K562 (cell line): ENCODE data around the gene AVPR1B.
"Not testable (repeated sequence)": the region's sequence is repeated elsewhere in the genome, so short reads cannot be mapped to it uniquely, and the experiment has no call there.

Experiments
- CREB1 ChIP-seq, 2 experiments: sonication (generic) in 1 of 2; formaldehyde crosslinking in 1 of 2; IDR thresholded peaks; 2 replicates each; pipeline versions ENCODE4 v1.6.1 to v1.8.0; 2012 to 2022; ENCODE audit warnings: inconsistent platforms in 1 of 2, mild to moderate bottlenecking in 1 of 2, missing genetic modification reagents in 1 of 2, moderate library complexity in 1 of 2
- CTCF ChIP-seq, 3 experiments: IDR thresholded peaks in 2 of 3; conservative IDR thresholded peaks in 1 of 3; 2 replicates each; pipeline ENCODE4 v1.5.1; 2011 to 2012; ENCODE audit warnings: low read length in 3 of 3, mild to moderate bottlenecking in 3 of 3, control low read depth in 2 of 3, improper control_type of control experiment in 1 of 3, inconsistent platforms in 1 of 3, low read depth in 1 of 3, mixed read lengths in 1 of 3, moderate library complexity in 1 of 3; ENCODE audit not compliant: insufficient read depth in 2 of 3
- EZH2 ChIP-seq: IDR thresholded peaks from 2 replicates; pipeline ENCODE4 v1.6.1; 2012; ENCODE audit warnings: low read depth, mild to moderate bottlenecking, inconsistent platforms, low read length, borderline replicate concordance
- FOSL1 ChIP-seq: fragments of 200-800 bp; sonication (Bioruptor generic); conservative IDR thresholded peaks from 2 replicates; pipeline ENCODE4 v1.6.1; 2016; ENCODE audit warnings: missing genetic modification characterization, missing compliant biosample characterization
- JUND ChIP-seq, 2 experiments: IDR thresholded peaks; 2 replicates in 1 of 2; 3 replicates in 1 of 2; pipeline ENCODE4 v1.6.1; 2011; ENCODE audit warnings: borderline replicate concordance in 2 of 2, low read depth in 2 of 2, low read length in 2 of 2, improper control_type of control experiment in 1 of 2, missing biosample characterization in 1 of 2, missing genetic modification characterization in 1 of 2, missing genetic modification reagents in 1 of 2
- MGA ChIP-seq: fragments of 450-650 bp; IDR thresholded peaks from 2 replicates; pipeline ENCODE4 v1.6.1; 2016; ENCODE audit warnings: mild to moderate bottlenecking, moderate library complexity
- MYC ChIP-seq, 2 experiments: fragments of 250-450 bp in 1 of 2; sonication (Bioruptor Pico) in 1 of 2; IDR thresholded peaks; 2 replicates each; pipeline versions ENCODE4 v1.5.1 to v1.6.1; 2012 to 2021; ENCODE audit warnings: low read depth in 2 of 2, borderline replicate concordance in 1 of 2, improper control_type of control experiment in 1 of 2, low read length in 1 of 2, mild to moderate bottlenecking in 1 of 2, moderate library complexity in 1 of 2
- NR4A1 ChIP-seq, 2 experiments: fragments of 250-450 bp in 1 of 2; fragments of 450-650 bp in 1 of 2; sonication (Bioruptor Pico) in 1 of 2; IDR thresholded peaks; 2 replicates each; pipeline versions ENCODE4 v1.4.0 to v1.6.1; 2016 to 2020; ENCODE audit warnings: mild to moderate bottlenecking in 2 of 2, missing compliant biosample characterization in 1 of 2, missing genetic modification characterization in 1 of 2, moderate library complexity in 1 of 2
- SRSF9 ChIP-seq: fragments of 200-400 bp; formaldehyde crosslinking; IDR thresholded peaks from 2 replicates; pipeline ENCODE4 v1.6.1; 2017; ENCODE audit warnings: low read depth, low read length, borderline replicate concordance
- ZNF184 ChIP-seq: sonication (generic); formaldehyde crosslinking; IDR thresholded peaks from 2 replicates; pipeline ENCODE4 v1.5.0; 2020; ENCODE audit warnings: missing genetic modification reagents
- ZNF76 ChIP-seq: fragments of 250-450 bp; sonication (Bioruptor Pico); IDR thresholded peaks from 2 replicates; pipeline ENCODE4 v1.4.0; 2020; ENCODE audit warnings: mild to moderate bottlenecking, moderate library complexity, borderline replicate concordance
- TF ChIP-seq, protein P1 (sequence below): fragments of 250-450 bp; sonication (Bioruptor Pico); IDR thresholded peaks from 2 replicates; pipeline ENCODE4 v1.5.0; 2020; ENCODE audit warnings: mild to moderate bottlenecking, borderline replicate concordance

DNA sequence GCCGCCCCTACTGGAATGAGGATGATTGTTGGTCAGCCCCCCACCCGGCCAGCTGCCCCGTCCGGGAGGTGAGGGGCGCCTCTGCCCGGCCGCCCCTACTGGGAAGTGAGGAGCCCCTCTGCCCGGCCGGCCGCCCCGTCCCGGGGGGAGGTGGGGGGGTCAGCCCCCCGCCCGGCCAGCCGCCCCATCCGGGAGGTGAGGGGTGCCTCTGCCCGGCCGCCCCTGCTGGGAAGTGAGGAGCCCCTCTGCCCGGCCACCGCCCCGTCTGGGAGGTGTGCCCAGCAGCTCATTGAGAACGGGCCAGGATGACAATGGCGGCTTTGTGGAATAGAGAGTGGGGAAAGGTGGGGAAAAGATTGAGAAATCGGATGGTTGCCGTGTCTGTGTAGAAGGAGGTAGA is 52.7 kb downstream of the AVPR1B start:
- TF ChIP-seq CTCF (IDR thresholded peaks at IDR 0.05 in 2 of 3, conservative IDR thresholded peaks at IDR 0.05 in 1 of 3; ENCODE audit: insufficient read depth in 2 of 3, low read depth in 1 of 3, low read length in 3 of 3); SRSF9; JUND (IDR thresholded peaks at IDR 0.05; ENCODE audit: borderline replicate concordance, low read depth, low read length); JUND (tag; IDR thresholded peaks at IDR 0.05; ENCODE audit: borderline replicate concordance, low read depth, low read length); CREB1 (IDR thresholded peaks at IDR 0.05); CREB1 (CRISPR knock-in tag; IDR thresholded peaks at IDR 0.05); MYC (IDR thresholded peaks at IDR 0.05; ENCODE audit: low read depth, low read length); MYC (CRISPR knock-in tag; IDR thresholded peaks at IDR 0.05; ENCODE audit: borderline replicate concordance, low read depth); ZNF184 (CRISPR knock-in tag); FOSL1 (tag); ZNF76 (CRISPR knock-in tag); NR4A1 (CRISPR knock-in tag; IDR thresholded peaks at IDR 0.05); NR4A1 (tag; IDR thresholded peaks at IDR 0.05); EZH2; MGA: not testable (repeated sequence)
- TF ChIP-seq, protein P1, sequence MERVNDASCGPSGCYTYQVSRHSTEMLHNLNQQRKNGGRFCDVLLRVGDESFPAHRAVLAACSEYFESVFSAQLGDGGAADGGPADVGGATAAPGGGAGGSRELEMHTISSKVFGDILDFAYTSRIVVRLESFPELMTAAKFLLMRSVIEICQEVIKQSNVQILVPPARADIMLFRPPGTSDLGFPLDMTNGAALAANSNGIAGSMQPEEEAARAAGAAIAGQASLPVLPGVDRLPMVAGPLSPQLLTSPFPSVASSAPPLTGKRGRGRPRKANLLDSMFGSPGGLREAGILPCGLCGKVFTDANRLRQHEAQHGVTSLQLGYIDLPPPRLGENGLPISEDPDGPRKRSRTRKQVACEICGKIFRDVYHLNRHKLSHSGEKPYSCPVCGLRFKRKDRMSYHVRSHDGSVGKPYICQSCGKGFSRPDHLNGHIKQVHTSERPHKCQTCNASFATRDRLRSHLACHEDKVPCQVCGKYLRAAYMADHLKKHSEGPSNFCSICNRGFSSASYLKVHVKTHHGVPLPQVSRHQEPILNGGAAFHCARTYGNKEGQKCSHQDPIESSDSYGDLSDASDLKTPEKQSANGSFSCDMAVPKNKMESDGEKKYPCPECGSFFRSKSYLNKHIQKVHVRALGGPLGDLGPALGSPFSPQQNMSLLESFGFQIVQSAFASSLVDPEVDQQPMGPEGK: not testable (repeated sequence)
